Measurements from ENCODE around the gene SPNS3.

DNA sequence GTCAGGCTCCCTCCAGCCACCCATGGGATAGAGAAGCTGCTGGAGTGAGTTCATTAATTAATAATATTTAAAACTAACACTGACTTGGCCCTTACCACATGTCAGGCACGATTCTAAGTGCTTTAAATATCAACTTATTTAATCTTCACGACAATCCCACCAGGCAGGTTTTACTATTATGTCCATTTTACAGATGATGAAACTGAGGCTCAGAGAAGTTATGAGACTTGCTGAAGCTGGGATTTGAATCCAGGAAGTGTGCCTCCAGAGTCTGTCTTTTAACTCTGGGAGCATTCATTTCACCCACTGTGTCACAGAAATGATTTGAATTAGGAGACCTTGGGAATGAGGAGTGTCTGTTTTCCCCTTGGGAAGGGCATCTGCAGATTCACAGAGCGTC lies 8.8 kb downstream of the SPNS3 start:
- TF ChIP-seq, protein P1, sequence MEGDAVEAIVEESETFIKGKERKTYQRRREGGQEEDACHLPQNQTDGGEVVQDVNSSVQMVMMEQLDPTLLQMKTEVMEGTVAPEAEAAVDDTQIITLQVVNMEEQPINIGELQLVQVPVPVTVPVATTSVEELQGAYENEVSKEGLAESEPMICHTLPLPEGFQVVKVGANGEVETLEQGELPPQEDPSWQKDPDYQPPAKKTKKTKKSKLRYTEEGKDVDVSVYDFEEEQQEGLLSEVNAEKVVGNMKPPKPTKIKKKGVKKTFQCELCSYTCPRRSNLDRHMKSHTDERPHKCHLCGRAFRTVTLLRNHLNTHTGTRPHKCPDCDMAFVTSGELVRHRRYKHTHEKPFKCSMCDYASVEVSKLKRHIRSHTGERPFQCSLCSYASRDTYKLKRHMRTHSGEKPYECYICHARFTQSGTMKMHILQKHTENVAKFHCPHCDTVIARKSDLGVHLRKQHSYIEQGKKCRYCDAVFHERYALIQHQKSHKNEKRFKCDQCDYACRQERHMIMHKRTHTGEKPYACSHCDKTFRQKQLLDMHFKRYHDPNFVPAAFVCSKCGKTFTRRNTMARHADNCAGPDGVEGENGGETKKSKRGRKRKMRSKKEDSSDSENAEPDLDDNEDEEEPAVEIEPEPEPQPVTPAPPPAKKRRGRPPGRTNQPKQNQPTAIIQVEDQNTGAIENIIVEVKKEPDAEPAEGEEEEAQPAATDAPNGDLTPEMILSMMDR (IDR thresholded peaks at IDR 0.05) = no peak
- no peak for TF ChIP-seq POLR2A (IDR thresholded peaks at IDR 0.05)

All from gastroesophageal sphincter (tissue), 3 donors.